ENCODE data around the gene OST4. TPM values are rescaled to one million over a fixed set of nuclear protein-coding genes. Genes with fewer than 3 reads are reported as not detected.
A peak's percentile ranks its signal among the peaks of the same experiment; 100 is the strongest.

Gene OST4
- polyA plus RNA-seq, 1 donor (not counting 4 experiments of a cell fraction or from before 2014, with no cell fraction given) = 393 TPM

GRCh38 chr2:27049422-27050280, 21.8 kb downstream of the OST4 start:
- Histone ChIP-seq H3K79me2 (ENCODE audit: control insufficient read depth, insufficient read depth, low read length) (no peaks in the 10 kb centered on the region), H3K9me1 (ENCODE audit: control insufficient read depth, extremely low read depth, insufficient read depth, low read length) (no peaks in the 10 kb centered on the region), H4K20me1 (ENCODE audit: control insufficient read depth, extremely low read depth, insufficient read depth, low read length) (no peaks in the 10 kb centered on the region), H3K4me3 (ENCODE audit: control insufficient read depth in 2 of 3, extremely low read depth in 1 of 3, insufficient read depth in 2 of 3, low read depth in 1 of 3, low read length in 3 of 3) (peak overlapping the region; percentile 54 to 94 (median 87)), H3K9ac (ENCODE audit: control insufficient read depth, extremely low read depth, insufficient read depth, low read length) (peak overlapping the region; percentile 77), H3K36me3 (ENCODE audit: control insufficient read depth in 2 of 2, extremely low read depth in 1 of 2, insufficient read depth in 2 of 2, low read length in 2 of 2) (peaks cover 0 to 7% of the 10 kb centered on the region in 2 experiments), H3K27ac (ENCODE audit: control insufficient read depth, insufficient read depth, low read length) (peak overlapping the region; percentile 53), H3K27me3 (ENCODE audit: control insufficient read depth, extremely low read depth, insufficient read depth, low read length) (no peaks in the 10 kb centered on the region), H2AFZ (ENCODE audit: control insufficient read depth, low read length) (peak overlapping the region; percentile 92), H3K4me1 (ENCODE audit: control insufficient read depth, extremely low read depth, insufficient read depth, low read length) (peaks cover 9% of the 10 kb centered on the region), H3K9me3 (ENCODE audit: control insufficient read depth, low read depth, low read length) (no peaks in the 10 kb centered on the region), H3K4me2 (ENCODE audit: control insufficient read depth, extremely low read depth, insufficient read depth, low read depth, low read length) (peak overlapping the region; percentile 98)
- TF ChIP-seq CTCF (optimal IDR thresholded peaks at IDR 0.05 in 1 of 3, IDR thresholded peaks at IDR 0.05 in 1 of 3, conservative IDR thresholded peaks at IDR 0.05 in 1 of 3; ENCODE audit: extremely low read depth in 1 of 3, insufficient read depth in 2 of 3, low read length in 3 of 3) (no peak), EZH2 (IDR thresholded peaks at IDR 0.05; ENCODE audit: low read length) (no peak)
- no peak for FAIRE-seq
- dilution Hi-C loops (cut with MboI; ENCODE audit: extremely low pct_ligation_motif_present, low sequenced_read_pairs) = no loop called here
- DNase-seq (ENCODE audit: low read depth, low spot score) = no peak

DNA sequence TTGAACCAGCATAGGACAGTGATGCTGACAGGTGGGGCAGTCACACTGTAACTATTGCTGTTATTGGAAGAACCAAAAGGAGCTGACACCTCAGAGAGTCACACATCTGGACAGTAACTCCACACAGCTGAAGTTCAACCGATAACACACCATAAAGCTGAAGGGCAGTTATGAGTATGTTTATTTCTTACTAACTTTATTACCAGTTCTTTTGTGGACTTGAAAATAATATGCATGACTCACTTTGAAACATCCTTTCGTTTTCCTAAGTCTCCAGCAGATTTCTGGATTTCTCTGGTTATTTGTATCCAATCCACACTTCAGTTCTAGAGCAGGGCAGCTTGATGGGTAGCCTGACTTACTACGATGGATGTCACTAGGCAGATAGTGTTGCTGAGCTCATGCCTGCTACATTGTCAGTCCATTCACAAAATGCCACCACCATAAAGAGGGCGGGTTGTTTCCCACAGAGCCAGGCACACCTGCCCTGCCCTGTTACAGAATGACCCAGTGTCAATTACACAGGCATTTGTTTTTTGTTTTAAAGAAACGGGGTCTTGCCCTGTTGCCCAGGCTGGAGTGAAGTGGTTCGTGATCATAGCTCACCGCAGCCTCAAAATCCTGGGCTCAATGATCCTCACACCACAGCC, 28.3 kb downstream of the OST4 start:
- Histone ChIP-seq H3K79me2 (ENCODE audit: control insufficient read depth, insufficient read depth, low read length) (no peaks in the 10 kb centered on the region), H3K4me3 (ENCODE audit: control insufficient read depth in 2 of 3, extremely low read depth in 1 of 3, insufficient read depth in 2 of 3, low read depth in 1 of 3, low read length in 3 of 3) (no peak overlapping the region), H3K4me1 (ENCODE audit: control insufficient read depth, extremely low read depth, insufficient read depth, low read length) (no peaks in the 10 kb centered on the region), H3K27ac (ENCODE audit: control insufficient read depth, insufficient read depth, low read length) (no peak overlapping the region), H3K9ac (ENCODE audit: control insufficient read depth, extremely low read depth, insufficient read depth, low read length) (no peak overlapping the region), H3K36me3 (ENCODE audit: control insufficient read depth in 2 of 2, extremely low read depth in 1 of 2, insufficient read depth in 2 of 2, low read length in 2 of 2) (peaks cover 28 to 29% of the 10 kb centered on the region in 2 experiments), H4K20me1 (ENCODE audit: control insufficient read depth, extremely low read depth, insufficient read depth, low read length) (peaks cover 2% of the 10 kb centered on the region), H3K9me1 (ENCODE audit: control insufficient read depth, extremely low read depth, insufficient read depth, low read length) (no peaks in the 10 kb centered on the region), H3K27me3 (ENCODE audit: control insufficient read depth, extremely low read depth, insufficient read depth, low read length) (no peaks in the 10 kb centered on the region), H2AFZ (ENCODE audit: control insufficient read depth, low read length) (no peak overlapping the region), H3K4me2 (ENCODE audit: control insufficient read depth, extremely low read depth, insufficient read depth, low read depth, low read length) (no peak overlapping the region), H3K9me3 (ENCODE audit: control insufficient read depth, low read depth, low read length) (no peaks in the 10 kb centered on the region)
- FAIRE-seq = no peak
- TF ChIP-seq CTCF (optimal IDR thresholded peaks at IDR 0.05 in 1 of 3, IDR thresholded peaks at IDR 0.05 in 1 of 3, conservative IDR thresholded peaks at IDR 0.05 in 1 of 3; ENCODE audit: extremely low read depth in 1 of 3, insufficient read depth in 2 of 3, low read length in 3 of 3) (no peak), EZH2 (IDR thresholded peaks at IDR 0.05; ENCODE audit: low read length) (no peak)
- dilution Hi-C loops (cut with MboI; ENCODE audit: extremely low pct_ligation_motif_present, low sequenced_read_pairs) = no loop called here
- DNase-seq (ENCODE audit: low read depth, low spot score) = no peak
